Measurements from ENCODE around the gene NINL. TPM values are rescaled to one million over a fixed set of nuclear protein-coding genes. Genes with fewer than 3 reads are reported as not detected.

NINL gene
- total RNA-seq, 2 donors from 2014 or later = 4.8 to 5.2 TPM

DNA sequence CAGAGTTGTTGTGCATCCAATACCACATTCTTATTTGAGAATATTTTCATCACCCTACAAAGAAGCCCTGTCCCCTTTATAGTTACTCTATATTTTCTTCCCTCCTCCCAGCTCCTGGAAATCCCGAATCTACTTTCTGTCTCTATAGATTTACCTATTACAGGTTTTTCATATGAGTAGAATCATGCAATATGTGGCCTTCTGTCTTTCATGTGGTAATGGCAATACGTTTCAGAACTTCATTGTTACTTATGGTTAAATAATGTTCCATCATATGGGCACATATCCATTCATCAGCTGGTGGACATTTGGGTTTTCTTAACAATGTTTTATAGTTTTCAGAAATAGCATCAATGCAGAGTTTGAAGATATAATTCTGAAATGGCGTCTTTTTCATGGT lies 160.8 kb downstream of the NINL start:
- H3K36me3 Mint-ChIP-seq (ENCODE audit: insufficient read depth in 2 of 2) = peaks cover 9 to 43% of the 10 kb centered on the region in 2 donors
- DNase-seq (no peak), ATAC-seq (replicated peaks in 1 of 2) (no peak)
- no peak overlapping the region for H3K4me3 Mint-ChIP-seq
- H3K27ac Mint-ChIP-seq = no peak overlapping the region
- no peaks in the 10 kb centered on the region for H3K27me3 Mint-ChIP-seq (ENCODE audit: low read depth)
- peaks cover 13% of the 10 kb centered on the region for H3K4me1 Mint-ChIP-seq (ENCODE audit: low read depth)
- no peaks in the 10 kb centered on the region for H3K9me3 Mint-ChIP-seq

DNA sequence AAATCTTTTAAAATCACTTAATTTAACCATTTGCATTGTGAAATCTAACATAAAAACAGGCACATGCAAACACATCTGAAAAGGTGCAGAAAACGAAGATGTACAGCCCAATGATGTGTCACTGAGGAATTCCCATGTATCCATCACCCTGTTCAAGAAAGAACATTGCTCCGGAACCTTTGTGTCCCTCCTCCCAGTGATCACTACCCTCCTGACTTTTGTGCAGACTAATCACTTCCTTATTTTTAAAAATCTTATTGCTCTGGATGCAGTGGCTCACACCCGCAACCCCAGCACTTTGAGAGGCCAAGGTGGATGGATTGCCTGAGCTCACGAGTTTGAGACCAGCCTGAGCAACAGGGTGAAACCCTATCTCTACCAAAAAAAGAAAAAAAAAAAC lies 163.3 kb downstream of the NINL start:
- no peak for DNase-seq

DNA sequence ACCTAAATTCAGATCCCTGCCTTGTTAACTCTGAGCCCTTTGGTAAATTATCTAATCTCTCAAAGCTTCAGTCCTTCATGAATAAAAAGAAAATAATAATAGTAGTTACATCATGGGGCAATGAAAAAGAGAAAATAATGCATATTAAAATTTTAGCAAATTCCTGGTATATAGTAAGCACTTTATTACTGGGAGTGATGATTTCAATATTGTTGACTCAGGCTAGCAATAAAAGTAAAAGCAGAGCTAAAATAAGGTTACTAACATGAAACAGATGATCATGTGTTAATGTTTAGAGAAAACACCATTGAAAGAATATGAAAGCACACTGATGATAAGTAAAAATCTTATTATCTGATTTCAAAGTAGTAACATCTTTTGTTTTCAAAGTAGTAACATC lies 164.2 kb downstream of the NINL start:
- Mint-ChIP-seq H3K4me1 (ENCODE audit: low read depth) (peaks cover 13% of the 10 kb centered on the region), H3K4me3 (no peak overlapping the region), H3K36me3 (ENCODE audit: insufficient read depth in 2 of 2) (peaks cover 4 to 29% of the 10 kb centered on the region in 2 donors), H3K27me3 (ENCODE audit: low read depth) (no peaks in the 10 kb centered on the region), H3K27ac (no peak overlapping the region), H3K9me3 (no peaks in the 10 kb centered on the region)
- DNase-seq (no peak), ATAC-seq (replicated peaks in 1 of 2) (no peak)

More for the DNA sequence above, 163.3 kb downstream of the NINL start:
- H3K36me3 Mint-ChIP-seq (ENCODE audit: insufficient read depth in 2 of 2) = peaks cover 4 to 30% of the 10 kb centered on the region in 2 donors
- peaks cover 13% of the 10 kb centered on the region for H3K4me1 Mint-ChIP-seq (ENCODE audit: low read depth)
- H3K27me3 Mint-ChIP-seq (ENCODE audit: low read depth) = no peaks in the 10 kb centered on the region
- no peak for ATAC-seq (replicated peaks in 1 of 2)
- no peak overlapping the region for H3K4me3 Mint-ChIP-seq
- no peaks in the 10 kb centered on the region for H3K9me3 Mint-ChIP-seq
- H3K27ac Mint-ChIP-seq = no peak overlapping the region

DNA sequence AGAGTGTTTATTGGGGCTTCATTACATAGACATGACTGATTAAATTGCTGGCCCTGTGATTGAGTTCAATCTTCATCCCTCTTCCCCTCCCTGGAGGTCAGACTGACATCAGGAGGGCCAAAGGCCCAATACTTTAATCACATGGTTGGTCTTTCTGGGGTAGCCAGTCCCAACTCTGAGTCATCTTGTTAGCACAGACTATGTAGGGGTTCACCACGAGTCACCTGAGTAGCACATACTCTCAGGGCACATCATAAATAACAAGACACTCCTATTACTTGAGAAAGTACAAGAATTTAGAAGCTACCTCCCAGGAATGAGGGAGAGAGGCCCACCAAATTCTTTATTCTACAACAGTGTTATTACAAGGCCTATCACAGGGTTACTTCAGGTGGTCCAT lies 166.6 kb downstream of the NINL start:
- no peak for DNase-seq
- no peak overlapping the region for H3K4me3 Mint-ChIP-seq
- ATAC-seq (replicated peaks in 1 of 2) = no peak
- H3K9me3 Mint-ChIP-seq = no peaks in the 10 kb centered on the region
- H3K27me3 Mint-ChIP-seq (ENCODE audit: low read depth) = no peaks in the 10 kb centered on the region
- no peak overlapping the region for H3K27ac Mint-ChIP-seq
- H3K4me1 Mint-ChIP-seq (ENCODE audit: low read depth) = no peaks in the 10 kb centered on the region
- peaks cover 0 to 28% of the 10 kb centered on the region in 2 donors for H3K36me3 Mint-ChIP-seq (ENCODE audit: insufficient read depth in 2 of 2)

DNA sequence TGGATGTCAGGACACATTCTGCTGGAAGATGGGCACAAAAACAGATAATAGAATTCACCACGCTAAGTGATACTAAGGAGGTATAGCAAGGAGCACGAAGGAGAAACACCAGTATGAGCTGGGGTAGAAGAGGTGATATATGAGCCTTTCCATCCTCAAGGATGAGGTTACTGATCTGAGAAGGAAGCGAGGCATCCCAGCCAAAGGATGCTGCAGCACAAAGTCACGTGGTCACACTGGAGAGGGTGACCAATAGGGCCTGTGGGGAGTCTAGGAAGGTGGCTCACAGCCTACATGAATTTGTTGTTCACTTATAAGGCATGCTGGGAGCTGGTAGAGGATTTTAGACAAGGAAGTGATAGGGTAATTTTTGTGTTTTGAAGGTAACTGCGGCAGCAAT lies 176.4 kb downstream of the NINL start:
- H3K4me1 Mint-ChIP-seq (ENCODE audit: low read depth) = peaks cover 25% of the 10 kb centered on the region
- ATAC-seq (replicated peaks in 1 of 2) = no peak
- peaks cover 0 to 3% of the 10 kb centered on the region in 2 donors for H3K9me3 Mint-ChIP-seq
- peak overlapping the region; percentile 93 for H3K27ac Mint-ChIP-seq
- no peak for DNase-seq
- peak overlapping the region; percentile 88 for H3K4me3 Mint-ChIP-seq
- H3K27me3 Mint-ChIP-seq (ENCODE audit: low read depth) = no peaks in the 10 kb centered on the region
- peaks cover 10 to 16% of the 10 kb centered on the region in 2 donors for H3K36me3 Mint-ChIP-seq (ENCODE audit: insufficient read depth in 2 of 2)

DNA sequence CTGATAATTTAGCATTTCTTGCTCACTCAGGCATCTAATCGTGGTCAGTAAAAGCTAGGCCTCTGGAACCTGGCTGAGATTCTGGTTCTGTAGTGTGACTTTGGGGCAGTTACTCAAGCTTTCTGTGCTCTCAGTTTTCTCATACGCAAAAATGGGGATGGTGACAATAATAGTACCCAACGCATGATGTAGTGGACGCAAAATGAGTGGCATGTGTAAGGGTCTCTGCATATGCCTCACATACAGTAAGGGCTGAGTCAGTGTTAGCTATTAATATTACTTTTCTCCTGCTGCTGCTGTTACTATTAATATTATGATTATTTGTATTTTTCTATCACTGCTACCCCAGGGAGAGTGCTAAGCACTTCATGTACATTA lies 177.2 kb downstream of the NINL start:
- H3K36me3 Mint-ChIP-seq (ENCODE audit: insufficient read depth in 2 of 2) = peaks cover 13 to 14% of the 10 kb centered on the region in 2 donors
- peaks cover 2 to 6% of the 10 kb centered on the region in 2 donors for H3K9me3 Mint-ChIP-seq
- ATAC-seq (replicated peaks in 1 of 2) (peak in 1 of 2 donors; percentile 29), DNase-seq (no peak)
- H3K27ac Mint-ChIP-seq = peak overlapping the region; percentile 93
- H3K27me3 Mint-ChIP-seq (ENCODE audit: low read depth) = no peaks in the 10 kb centered on the region
- peaks cover 25% of the 10 kb centered on the region for H3K4me1 Mint-ChIP-seq (ENCODE audit: low read depth)
- peak overlapping the region; percentile 88 for H3K4me3 Mint-ChIP-seq

DNA sequence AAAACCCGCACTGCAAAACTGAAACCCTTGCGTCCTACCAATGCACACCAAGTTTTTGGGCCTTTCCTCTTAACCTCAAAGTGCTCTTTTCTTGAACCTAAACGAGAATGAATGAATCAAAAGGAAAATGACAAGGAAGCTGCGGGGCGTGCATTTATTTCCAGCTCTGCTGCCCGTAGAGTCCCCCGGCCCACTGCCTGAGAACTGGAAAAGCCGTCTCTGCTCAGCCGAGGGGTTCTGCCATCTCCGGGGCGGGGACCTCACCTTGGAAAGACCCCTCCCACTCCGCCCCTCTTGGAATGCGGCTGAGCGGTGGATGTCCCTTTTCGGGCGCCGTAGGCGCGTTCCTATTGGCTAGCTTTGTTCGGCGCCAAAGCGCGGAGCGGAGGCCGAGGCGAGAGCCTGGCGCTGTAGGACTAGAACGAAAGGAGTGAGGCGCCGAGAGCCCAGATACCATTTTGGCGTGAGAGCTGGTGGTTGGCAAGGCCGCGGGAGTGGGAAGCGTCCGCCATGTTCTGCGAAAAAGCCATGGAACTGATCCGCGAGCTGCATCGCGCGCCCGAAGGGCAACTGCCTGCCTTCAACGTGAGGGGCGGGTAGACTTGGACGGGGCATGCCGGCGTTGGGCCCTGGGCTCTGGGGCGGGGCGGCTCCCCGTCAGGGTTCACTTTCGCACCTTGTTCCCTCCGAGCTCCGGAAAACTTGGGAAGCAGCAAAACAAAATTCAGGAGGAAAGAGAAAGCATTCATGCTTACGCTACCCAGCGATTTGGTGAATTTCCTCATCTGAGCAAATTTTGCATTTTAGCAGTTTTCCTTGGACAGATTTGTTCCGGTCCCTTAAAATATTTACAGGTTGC lies 177.8 kb downstream of the NINL start, which contains the start of gene GINS1:
Gene GINS1 (plus strand): TSS at position 363 of the 859 bp plus-strand sequence. CDS start 148 bp downstream, at position 511.
- H3K4me1 Mint-ChIP-seq (ENCODE audit: low read depth) = peaks cover 25% of the 10 kb centered on the region
- peak within 1 kb of the TSS; percentile 93 for H3K27ac Mint-ChIP-seq
- peak; percentile 88 for DNase-seq
- peak within 1 kb of the TSS; percentile 88 for H3K4me3 Mint-ChIP-seq
- H3K36me3 Mint-ChIP-seq (ENCODE audit: insufficient read depth in 2 of 2) = peaks cover 15 to 17% of the 10 kb centered on the region in 2 donors
- no peaks in the 10 kb centered on the region for H3K27me3 Mint-ChIP-seq (ENCODE audit: low read depth)
- H3K9me3 Mint-ChIP-seq = peaks cover 4 to 9% of the 10 kb centered on the region in 2 donors
- ATAC-seq (replicated peaks in 1 of 2) = peak; percentile 95 to 97

Other genes starting within 250 kb of the NINL start
- 10 to 100 TPM; 25.5 to 26.5 TPM for gene ABHD12, start 194.7 kb downstream of the NINL start, total RNA-seq
- gene GINS1, start 177.9 kb downstream of the NINL start, total RNA-seq = 10 to 100 TPM; 22.4 to 24.3 TPM
- gene NANP, start 38.5 kb upstream of the NINL start, total RNA-seq = 1 to 10 TPM; 3.8 to 4.3 TPM
- 10 to 100 TPM; 16.2 to 20.2 TPM for gene ZNF337, start 111.3 kb upstream of the NINL start, total RNA-seq